Skin of body (tissue), 2 donors: ENCODE measurements around the gene GSTA5. TPM values are rescaled to one million over a fixed set of nuclear protein-coding genes. Genes with fewer than 3 reads are reported as not detected.
"Not testable (repeated sequence)": the region's sequence is repeated elsewhere in the genome, so short reads cannot be mapped to it uniquely, and the experiment has no call there.

Experiments used
- DNase-seq: peaks from one replicate; lab custom pipeline; 2025; lab: John Stamatoyannopoulos, UW
- total RNA-seq: library from RNA; depleted of rRNA; stranded (reverse); fragments of >200 nt; gene quantifications from one replicate; pipeline ENCODE4 v1.2.3, GENCODE V29; 2014

The GSTA5 gene
- total RNA-seq, 1 donor from 2014 or later, result not detected

GRCh38 chr6:52789658-52790057 is 51.0 kb downstream of the GSTA5 start:
- not testable (repeated sequence) for DNase-seq

DNA sequence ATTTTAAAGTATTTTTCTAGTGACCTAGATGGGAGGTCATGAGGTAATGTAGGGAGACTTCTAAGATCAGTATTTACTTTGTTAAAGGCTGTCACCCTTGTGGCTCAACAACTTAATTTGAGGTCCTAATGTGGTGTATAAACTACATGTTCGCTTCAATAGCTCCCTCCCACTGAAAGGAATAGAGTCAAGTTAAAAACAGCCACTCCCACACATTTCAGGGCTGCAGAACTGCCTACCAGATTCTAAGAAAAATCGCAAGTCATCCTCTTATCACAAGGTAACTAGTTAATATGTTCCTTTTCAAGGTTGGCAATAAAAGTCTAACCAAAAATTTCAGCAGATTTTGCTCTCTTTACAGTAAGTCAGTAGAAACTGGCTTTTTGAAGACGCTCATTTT is 52.1 kb downstream of the GSTA5 start:
- no peak for DNase-seq

DNA sequence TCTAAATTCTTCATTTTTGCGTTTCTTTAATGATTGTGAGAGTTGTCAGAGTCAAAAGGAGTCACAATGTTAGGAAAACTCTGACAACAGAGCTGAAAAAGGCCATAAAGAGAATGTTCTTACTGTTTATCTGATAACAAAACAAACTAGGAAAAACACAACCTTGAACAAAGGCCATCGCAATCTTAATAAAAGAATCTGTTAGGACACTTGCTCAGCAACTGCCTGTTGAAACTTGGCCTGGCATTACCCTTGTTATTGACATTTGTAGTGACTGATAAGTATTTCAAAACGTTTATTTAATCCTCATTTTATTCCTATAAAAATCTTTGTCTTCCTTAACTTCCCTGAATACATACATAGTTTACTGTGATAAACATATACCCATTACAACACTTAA is 52.7 kb downstream of the GSTA5 start:
- no peak for DNase-seq

GRCh38 chr6:52786249-52786956 is 54.2 kb downstream of the GSTA5 start:
- DNase-seq, result no peak

- DNase-seq, result not testable (repeated sequence)
These were observed 57.8 kb downstream of the GSTA5 start for GRCh38 chr6:52782696-52783274.

DNA sequence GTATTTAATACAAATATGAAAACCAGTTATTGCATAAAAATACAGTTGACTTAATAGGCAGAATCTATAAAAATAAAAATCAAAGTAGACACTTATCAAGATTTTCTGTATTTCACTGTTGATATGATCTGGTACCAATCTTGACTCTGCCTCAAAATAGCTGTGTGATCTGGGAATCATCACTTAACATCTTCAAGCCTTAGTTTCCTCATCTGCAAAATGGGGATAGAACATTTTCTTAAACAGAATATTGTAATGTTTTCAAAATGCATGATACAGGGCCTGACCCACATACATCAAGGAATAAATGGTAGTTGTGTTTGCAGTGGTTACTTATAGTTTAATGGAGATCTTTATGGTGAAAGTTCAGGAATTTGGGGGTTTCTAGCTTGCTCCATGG is 58.4 kb downstream of the GSTA5 start:
- DNase-seq, result not testable (repeated sequence)

Other genes with a start within 250 kb of the GSTA5 start
- gene TMEM14A, start 169.7 kb downstream of the GSTA5 start, total RNA-seq, result 12.6 TPM
- gene GSTA2, start 77.3 kb downstream of the GSTA5 start, total RNA-seq, result not detected
- gene GSTA1, start 37.0 kb downstream of the GSTA5 start, total RNA-seq, result not detected
- 0.39 TPM for gene GSTA3, start 68.9 kb upstream of the GSTA5 start, total RNA-seq
- gene GSTA4, start 154.5 kb upstream of the GSTA5 start, total RNA-seq, result 47.8 TPM
- gene CILK1, start 221.0 kb upstream of the GSTA5 start, total RNA-seq, result 13.0 TPM
- gene FBXO9, start 224.6 kb upstream of the GSTA5 start, total RNA-seq, result 46.7 TPM